SK-N-SH (cell line): ENCODE data around the gene PBX4. TPM values are rescaled to one million over a fixed set of nuclear protein-coding genes. Genes with fewer than 3 reads are reported as not detected.

Source experiments
- CTCF ChIA-PET: fragments of 300-600, 350-600 bp; formaldehyde crosslinking; extraction: SDS; loops from one replicate; lab custom pipeline; 2021; lab: Yijun Ruan, JAX
- POLR2A ChIA-PET: fragments of 350-600 bp; sonication (Branson Sonifier 250); formaldehyde crosslinking; extraction: SDS; loops from one replicate; lab custom pipeline; 2020; ENCODE audit warnings: antibody characterized with exemption, inconsistent platforms; lab: Yijun Ruan, JAX
- DNase-seq: peaks from one replicate; pipeline ENCODE4 v3.0.0; 2012
- H2AFZ ChIP-seq: fragments of 200-600 bp; sonication (generic); 2 replicates; pipeline ENCODE4 v1.8.1; 2016; ENCODE audit warnings: antibody characterized with exemption, mild to moderate bottlenecking, low read depth
- H3F3A ChIP-seq: fragments of 200-600 bp; sonication (generic); replicated peaks from 2 replicates; pipeline ENCODE3; 2016; ENCODE audit warnings: antibody characterized with exemption, mild to moderate bottlenecking; ENCODE audit not compliant: insufficient read depth
- H3K27ac ChIP-seq, 2 experiments: fragments of 200-500 bp in 1 of 2; fragments of 200-600 bp in 1 of 2; sonication (Bioruptor generic) in 1 of 2; sonication (generic), shearing (Covaris generic) in 1 of 2; 2 replicates each; pipeline versions ENCODE4 v1.5.1 to v1.6.1; 2014 to 2016; ENCODE audit warnings: low read depth in 2 of 2, inconsistent platforms in 1 of 2, low read length in 1 of 2, mild to moderate bottlenecking in 1 of 2, mixed read lengths in 1 of 2
- H3K27me3 ChIP-seq: fragments of 200-600 bp; sonication (generic), shearing (Covaris generic); 2 replicates; pipeline ENCODE4 v1.6.1; 2016; ENCODE audit warnings: mixed run types; ENCODE audit not compliant: insufficient read depth
- H3K36me3 ChIP-seq, 2 experiments: fragments of 200-500 bp in 1 of 2; fragments of 200-600 bp in 1 of 2; sonication (Bioruptor generic) in 1 of 2; sonication (generic) in 1 of 2; replicated peaks in 1 of 2; 2 replicates each; pipeline versions ENCODE3 to v1.5.1; 2014 to 2016; ENCODE audit warnings: low read length in 1 of 2, mild to moderate bottlenecking in 1 of 2; ENCODE audit not compliant: insufficient read depth in 2 of 2, control insufficient read depth in 1 of 2
- H3K4me1 ChIP-seq, 2 experiments: fragments of 200-500 bp in 1 of 2; fragments of 200-600 bp in 1 of 2; sonication (Bioruptor generic) in 1 of 2; sonication (generic), shearing (Covaris generic) in 1 of 2; 2 replicates each; pipeline versions ENCODE4 v1.5.1 to v1.6.1; 2014 to 2016; ENCODE audit warnings: low read depth in 1 of 2, low read length in 1 of 2, mixed run types in 1 of 2; ENCODE audit not compliant: insufficient read depth in 2 of 2, control insufficient read depth in 1 of 2
- H3K4me2 ChIP-seq: fragments of 200-600 bp; sonication (generic), shearing (Covaris generic); 2 replicates; pipeline ENCODE4 v1.6.1; 2017; ENCODE audit warnings: mixed run types
- H3K4me3 ChIP-seq, 2 experiments: fragments of 200-500 bp in 1 of 2; fragments of 200-600 bp in 1 of 2; sonication (Bioruptor generic) in 1 of 2; sonication (generic), shearing (Covaris generic) in 1 of 2; 2 replicates each; pipeline versions ENCODE4 v1.5.1 to v1.8.1; 2014 to 2016; ENCODE audit warnings: low read depth in 2 of 2, inconsistent platforms in 1 of 2, low read length in 1 of 2, mild to moderate bottlenecking in 1 of 2, mixed read lengths in 1 of 2, moderate library complexity in 1 of 2
- H3K79me2 ChIP-seq: fragments of 200-600 bp; sonication (generic); 2 replicates; pipeline ENCODE4 v1.8.1; 2017; ENCODE audit warnings: mild to moderate bottlenecking; ENCODE audit not compliant: insufficient read depth
- H3K9ac ChIP-seq: fragments of 200-600 bp; sonication (generic); 2 replicates; pipeline ENCODE4 v1.6.1; 2017; ENCODE audit warnings: mixed run types
- H3K9me2 ChIP-seq: fragments of 200-600 bp; sonication (generic); 2 replicates; pipeline ENCODE4 v1.6.1; 2017; ENCODE audit warnings: mixed run types
- H3K9me3 ChIP-seq: fragments of 200-600 bp; sonication (generic); 2 replicates; pipeline ENCODE4 v1.6.1; 2017; ENCODE audit warnings: mixed run types, mild to moderate bottlenecking, moderate library complexity
- H4K20me1 ChIP-seq: fragments of 200-600 bp; sonication (generic); 2 replicates; pipeline ENCODE4 v1.6.1; 2017; ENCODE audit warnings: mild to moderate bottlenecking, mixed run types; ENCODE audit not compliant: insufficient read depth
- CHD2 ChIP-seq: fragments of 150-350 bp; IDR thresholded peaks from 2 replicates; pipeline ENCODE4 v1.6.1; 2018; ENCODE audit warnings: low read length; ENCODE audit not compliant: partially characterized antibody
- ELF1 ChIP-seq: IDR thresholded peaks from 2 replicates; pipeline ENCODE4 v1.4.0; 2012
- EP300 ChIP-seq, 2 experiments: IDR thresholded peaks; 2 replicates each; pipeline versions ENCODE4 v1.4.0 to v1.6.1; 2012; ENCODE audit warnings: borderline replicate concordance in 1 of 2, low read depth in 1 of 2, low read length in 1 of 2
- EZH2phosphoT487 ChIP-seq: fragments of 200-600 bp; sonication (generic); IDR thresholded peaks from 2 replicates; pipeline ENCODE4 v1.6.1; 2017; ENCODE audit warnings: low read depth, mixed run types, mild to moderate bottlenecking, antibody characterized with exemption, moderate library complexity, borderline replicate concordance
- FOXM1 ChIP-seq: IDR thresholded peaks from 2 replicates; pipeline ENCODE4 v1.4.0; 2012; ENCODE audit warnings: low read depth, mild to moderate bottlenecking
- GABPA ChIP-seq: IDR thresholded peaks from 2 replicates; pipeline ENCODE4 v1.4.0; 2012; ENCODE audit warnings: low read depth, mild to moderate bottlenecking
- GATA2 ChIP-seq: sonication (generic); formaldehyde crosslinking; IDR thresholded peaks from 2 replicates; pipeline ENCODE4 v1.5.0; 2020; ENCODE audit warnings: mild to moderate bottlenecking, missing genetic modification reagents
- JUND ChIP-seq: IDR thresholded peaks from 2 replicates; pipeline ENCODE4 v1.4.0; 2012
- MXI1 ChIP-seq: IDR thresholded peaks from 2 replicates; pipeline ENCODE4 v1.6.1; 2012; ENCODE audit warnings: mild to moderate bottlenecking, low read depth, low read length, improper control_type of control experiment
- POLR2AphosphoS5 ChIP-seq: IDR thresholded peaks from 2 replicates; pipeline ENCODE4 v1.6.1; 2012; ENCODE audit warnings: low read depth, low read length
- RAD21 ChIP-seq: IDR thresholded peaks from 2 replicates; pipeline ENCODE4 v1.6.1; 2012; ENCODE audit warnings: mild to moderate bottlenecking, low read length
- RCOR1 ChIP-seq: fragments of 150-350 bp; IDR thresholded peaks from 2 replicates; pipeline ENCODE4 v1.6.1; 2017; ENCODE audit warnings: antibody characterized with exemption, low read length
- SIN3A ChIP-seq: IDR thresholded peaks from 2 replicates; pipeline ENCODE4 v1.6.1; 2012; ENCODE audit warnings: low read depth, mild to moderate bottlenecking, low read length, moderate library complexity, borderline replicate concordance
- TAF1 ChIP-seq: IDR thresholded peaks from 2 replicates; pipeline ENCODE4 v1.6.1; 2012; ENCODE audit warnings: low read depth, mild to moderate bottlenecking, low read length, moderate library complexity, borderline replicate concordance
- TEAD4 ChIP-seq: IDR thresholded peaks from 2 replicates; pipeline ENCODE4 v1.4.0; 2012; ENCODE audit warnings: mild to moderate bottlenecking, borderline replicate concordance; ENCODE audit not compliant: insufficient read depth
- whole genome bisulfite sequencing: methylation state at CpG from one replicate; pipeline ENCODE4 v1.1.6; 2017; ENCODE audit warnings: low lambda C conversion rate; 5-methylcytosine and 5-hydroxymethylcytosine counted together
- polyA plus RNA-seq, 3 experiments: library from polyadenylated mRNA; depleted of rRNA; stranded (reverse); fragments of >200 nt; gene quantifications; 2 replicates each; pipeline ENCODE4 v1.2.3, GENCODE V29; 2012
- TF ChIP-seq, protein P1 (sequence below): fragments of 200-600 bp; sonication (generic); IDR thresholded peaks from 2 replicates; pipeline ENCODE4 v1.6.1; 2017; ENCODE audit warnings: antibody characterized with exemption, mild to moderate bottlenecking, moderate library complexity
- TF ChIP-seq, protein P2 (sequence below): IDR thresholded peaks from 2 replicates; pipeline ENCODE4; 2012
- TF ChIP-seq, protein P3 (sequence below): fragments of 150-350 bp; IDR thresholded peaks from 2 replicates; pipeline ENCODE4 v1.6.1; 2016; ENCODE audit warnings: mild to moderate bottlenecking, low read depth, low read length
- TF ChIP-seq, protein P4 (sequence below): IDR thresholded peaks from 2 replicates; pipeline ENCODE4 v1.4.0; 2012; ENCODE audit warnings: low read depth, borderline replicate concordance

PBX4 gene
- polyA plus RNA-seq, 1 of the 3 experiments (the other 2 are of a cell fraction), result 6.4 TPM

DNA sequence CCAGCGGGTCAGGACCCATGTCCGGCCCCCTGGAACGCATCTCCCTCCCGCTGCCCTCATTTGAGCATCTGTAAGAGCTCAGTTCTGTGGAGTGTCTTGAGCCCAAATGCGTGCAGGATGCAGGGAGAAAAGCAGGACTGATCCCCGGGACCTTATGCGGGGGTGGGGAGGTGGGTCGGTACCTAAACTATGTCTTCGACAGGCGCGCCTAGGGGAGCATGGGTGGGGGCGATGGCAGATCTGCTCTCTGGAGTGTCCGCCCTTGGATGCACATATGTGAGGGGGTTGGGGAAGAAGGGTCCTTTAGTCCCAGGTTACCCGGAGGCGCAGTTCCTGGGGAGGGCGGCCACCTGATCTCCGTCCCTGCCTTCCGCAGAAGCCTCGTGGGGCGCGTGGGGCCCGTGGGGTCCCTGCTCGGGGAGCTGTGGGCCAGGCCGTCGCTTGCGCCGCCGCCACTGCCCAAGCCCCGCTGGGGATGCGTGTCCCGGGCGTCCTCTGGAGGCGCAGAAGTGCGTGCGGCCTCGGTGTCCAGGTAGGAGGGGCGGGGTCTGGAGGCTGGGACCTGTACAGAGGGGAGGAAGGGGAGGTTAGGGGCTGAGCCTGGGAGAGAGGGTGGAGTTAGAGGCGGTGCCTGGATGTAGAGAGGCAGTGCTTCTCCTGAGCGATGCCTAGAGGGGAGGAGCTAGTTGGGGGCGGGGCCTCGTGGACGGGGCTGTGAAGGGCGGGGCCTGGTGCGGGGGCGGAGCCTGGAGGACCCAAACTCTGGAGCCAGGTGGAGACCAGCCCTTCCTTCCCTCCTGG, 77.6 kb downstream of the PBX4 start:
- Histone ChIP-seq H3K4me2 (peak overlapping the region; percentile 47; the same call in 1 of the 2 replicates), H2AFZ (no peak overlapping the region), H3K4me1 (peaks cover 0 to 23% of the 10 kb centered on the region in 2 experiments; a peak in 1 of 4 replicates), H3K36me3 (no peaks in the 10 kb centered on the region), H3K9me3 (no peaks in the 10 kb centered on the region), H3K9ac (no peak overlapping the region), H3K4me3 (peak overlapping the region in 1 of 2 experiments; percentile 34; a peak in 2 of 4 replicates), H4K20me1 (no peaks in the 10 kb centered on the region), H3K79me2 (no peaks in the 10 kb centered on the region), H3K27me3 (no peaks in the 10 kb centered on the region), H3F3A (no peaks in the 10 kb centered on the region), H3K27ac (no peak overlapping the region), H3K9me2 (no peaks in the 10 kb centered on the region)
- POLR2A ChIA-PET, result interaction anchor here (1.3 kb wide), 1 partner anchor 12 kb away, joined by 5 read pairs; no protein-coding TSS in a partner anchor
- TF ChIP-seq, protein P1, sequence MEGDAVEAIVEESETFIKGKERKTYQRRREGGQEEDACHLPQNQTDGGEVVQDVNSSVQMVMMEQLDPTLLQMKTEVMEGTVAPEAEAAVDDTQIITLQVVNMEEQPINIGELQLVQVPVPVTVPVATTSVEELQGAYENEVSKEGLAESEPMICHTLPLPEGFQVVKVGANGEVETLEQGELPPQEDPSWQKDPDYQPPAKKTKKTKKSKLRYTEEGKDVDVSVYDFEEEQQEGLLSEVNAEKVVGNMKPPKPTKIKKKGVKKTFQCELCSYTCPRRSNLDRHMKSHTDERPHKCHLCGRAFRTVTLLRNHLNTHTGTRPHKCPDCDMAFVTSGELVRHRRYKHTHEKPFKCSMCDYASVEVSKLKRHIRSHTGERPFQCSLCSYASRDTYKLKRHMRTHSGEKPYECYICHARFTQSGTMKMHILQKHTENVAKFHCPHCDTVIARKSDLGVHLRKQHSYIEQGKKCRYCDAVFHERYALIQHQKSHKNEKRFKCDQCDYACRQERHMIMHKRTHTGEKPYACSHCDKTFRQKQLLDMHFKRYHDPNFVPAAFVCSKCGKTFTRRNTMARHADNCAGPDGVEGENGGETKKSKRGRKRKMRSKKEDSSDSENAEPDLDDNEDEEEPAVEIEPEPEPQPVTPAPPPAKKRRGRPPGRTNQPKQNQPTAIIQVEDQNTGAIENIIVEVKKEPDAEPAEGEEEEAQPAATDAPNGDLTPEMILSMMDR, result no peak
- no peak for TF ChIP-seq ELF1
- TF ChIP-seq, protein P2, sequence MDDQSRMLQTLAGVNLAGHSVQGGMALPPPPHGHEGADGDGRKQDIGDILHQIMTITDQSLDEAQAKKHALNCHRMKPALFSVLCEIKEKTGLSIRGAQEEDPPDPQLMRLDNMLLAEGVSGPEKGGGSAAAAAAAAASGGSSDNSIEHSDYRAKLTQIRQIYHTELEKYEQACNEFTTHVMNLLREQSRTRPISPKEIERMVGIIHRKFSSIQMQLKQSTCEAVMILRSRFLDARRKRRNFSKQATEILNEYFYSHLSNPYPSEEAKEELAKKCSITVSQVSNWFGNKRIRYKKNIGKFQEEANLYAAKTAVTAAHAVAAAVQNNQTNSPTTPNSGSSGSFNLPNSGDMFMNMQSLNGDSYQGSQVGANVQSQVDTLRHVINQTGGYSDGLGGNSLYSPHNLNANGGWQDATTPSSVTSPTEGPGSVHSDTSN, result no peak
- peak; percentile 97 for DNase-seq
- whole genome bisulfite sequencing, result 10% methylated on average over 26 of the region's 45 CpGs
- CTCF ChIA-PET, result interaction anchor here (1.3 to 15.3 kb wide), 2 partner anchors 9 to 13 kb away, joined by 9 to 258 read pairs; no protein-coding TSS in a partner anchor

DNA sequence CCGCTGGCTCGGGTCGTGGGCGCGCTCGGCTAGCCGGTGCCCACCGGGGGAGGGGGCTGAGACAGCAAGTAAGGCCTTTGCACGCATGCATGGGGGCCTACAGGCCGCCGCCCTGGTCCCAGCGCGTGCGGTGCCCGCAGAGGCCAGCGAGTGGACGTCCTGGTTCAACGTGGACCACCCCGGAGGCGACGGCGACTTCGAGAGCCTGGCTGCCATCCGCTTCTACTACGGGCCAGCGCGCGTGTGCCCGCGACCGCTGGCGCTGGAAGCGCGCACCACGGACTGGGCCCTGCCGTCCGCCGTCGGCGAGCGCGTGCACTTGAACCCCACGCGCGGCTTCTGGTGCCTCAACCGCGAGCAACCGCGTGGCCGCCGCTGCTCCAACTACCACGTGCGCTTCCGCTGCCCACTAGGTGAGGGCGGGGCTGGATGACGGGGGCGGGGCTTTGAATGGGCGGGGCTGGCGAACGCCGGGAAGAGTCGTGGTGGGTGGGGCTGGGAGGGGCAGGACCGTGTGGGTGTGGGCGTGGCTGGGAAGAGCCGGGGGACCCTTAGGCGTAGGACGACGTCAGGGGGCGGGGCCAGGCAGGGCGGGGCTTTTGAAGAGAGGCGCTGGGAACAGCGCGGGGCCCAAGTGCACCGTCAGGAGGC, 78.3 kb downstream of the PBX4 start:
- no peaks in the 10 kb centered on the region for H3F3A ChIP-seq
- 52% methylated on average over 44 of the region's 74 CpGs for WGBS
- POLR2A ChIA-PET, result interaction anchor here (1.3 kb wide), 1 partner anchor 11 kb away, joined by 5 read pairs; no protein-coding TSS in a partner anchor
- TF ChIP-seq EP300 (IDR thresholded peaks at IDR 0.05; ENCODE audit: borderline replicate concordance in 1 of 2, low read depth in 1 of 2, low read length in 1 of 2) (no peak), MXI1 (no peak), GABPA (no peak), EZH2phosphoT487 (no peak), JUND (no peak), TEAD4 (no peak), RAD21 (no peak), GATA2 (CRISPR knock-in tag) (no peak), RCOR1 (no peak), SIN3A (no peak), POLR2AphosphoS5 (no peak), CHD2 (no peak), ELF1 (no peak), TAF1 (no peak), FOXM1 (no peak)
- TF ChIP-seq, protein P3, sequence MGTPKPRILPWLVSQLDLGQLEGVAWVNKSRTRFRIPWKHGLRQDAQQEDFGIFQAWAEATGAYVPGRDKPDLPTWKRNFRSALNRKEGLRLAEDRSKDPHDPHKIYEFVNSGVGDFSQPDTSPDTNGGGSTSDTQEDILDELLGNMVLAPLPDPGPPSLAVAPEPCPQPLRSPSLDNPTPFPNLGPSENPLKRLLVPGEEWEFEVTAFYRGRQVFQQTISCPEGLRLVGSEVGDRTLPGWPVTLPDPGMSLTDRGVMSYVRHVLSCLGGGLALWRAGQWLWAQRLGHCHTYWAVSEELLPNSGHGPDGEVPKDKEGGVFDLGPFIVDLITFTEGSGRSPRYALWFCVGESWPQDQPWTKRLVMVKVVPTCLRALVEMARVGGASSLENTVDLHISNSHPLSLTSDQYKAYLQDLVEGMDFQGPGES, result no peak
- TF ChIP-seq, protein P4, sequence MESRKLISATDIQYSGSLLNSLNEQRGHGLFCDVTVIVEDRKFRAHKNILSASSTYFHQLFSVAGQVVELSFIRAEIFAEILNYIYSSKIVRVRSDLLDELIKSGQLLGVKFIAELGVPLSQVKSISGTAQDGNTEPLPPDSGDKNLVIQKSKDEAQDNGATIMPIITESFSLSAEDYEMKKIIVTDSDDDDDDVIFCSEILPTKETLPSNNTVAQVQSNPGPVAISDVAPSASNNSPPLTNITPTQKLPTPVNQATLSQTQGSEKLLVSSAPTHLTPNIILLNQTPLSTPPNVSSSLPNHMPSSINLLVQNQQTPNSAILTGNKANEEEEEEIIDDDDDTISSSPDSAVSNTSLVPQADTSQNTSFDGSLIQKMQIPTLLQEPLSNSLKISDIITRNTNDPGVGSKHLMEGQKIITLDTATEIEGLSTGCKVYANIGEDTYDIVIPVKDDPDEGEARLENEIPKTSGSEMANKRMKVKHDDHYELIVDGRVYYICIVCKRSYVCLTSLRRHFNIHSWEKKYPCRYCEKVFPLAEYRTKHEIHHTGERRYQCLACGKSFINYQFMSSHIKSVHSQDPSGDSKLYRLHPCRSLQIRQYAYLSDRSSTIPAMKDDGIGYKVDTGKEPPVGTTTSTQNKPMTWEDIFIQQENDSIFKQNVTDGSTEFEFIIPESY, result no peak
- DNase-seq, result peak; percentile 93
- H3K4me1 ChIP-seq, result peaks cover 0 to 23% of the 10 kb centered on the region in 2 experiments; a peak in 1 of 4 replicates
- no peaks in the 10 kb centered on the region for H3K9me2 ChIP-seq
- CTCF ChIA-PET, result interaction anchor here (0.6 to 15.3 kb wide), 4 partner anchors 8 to 163 kb away, joined by 3 to 258 read pairs (median 7); partner anchors contain the start of gene GMIP
- H3K79me2 ChIP-seq, result no peaks in the 10 kb centered on the region
- H2AFZ ChIP-seq, result no peak overlapping the region
- no peak overlapping the region for H3K9ac ChIP-seq
- H4K20me1 ChIP-seq, result no peaks in the 10 kb centered on the region
- H3K27me3 ChIP-seq, result no peaks in the 10 kb centered on the region
- no peak overlapping the region for H3K4me2 ChIP-seq
- peak overlapping the region in 1 of 2 experiments; percentile 34; a peak in 1 of 4 replicates for H3K4me3 ChIP-seq
- no peaks in the 10 kb centered on the region for H3K36me3 ChIP-seq
- H3K27ac ChIP-seq, result no peak overlapping the region
- H3K9me3 ChIP-seq, result no peaks in the 10 kb centered on the region
